ENCODE results near the gene PARP8.
"Not testable (repeated sequence)": the region's sequence is repeated elsewhere in the genome, so short reads cannot be mapped to it uniquely, and the experiment has no call there.

The PARP8 gene

GRCh38 chr5:50794812-50795211 lies 128.4 kb downstream of the PARP8 start:
- no peak for DNase-seq

- DNase-seq: no peak
These were observed 131.6 kb downstream of the PARP8 start for GRCh38 chr5:50798002-50798401.

- DNase-seq: no peak
These were observed 133.2 kb downstream of the PARP8 start for GRCh38 chr5:50799596-50799995.

- no peak for DNase-seq
These were observed 134.0 kb downstream of the PARP8 start for GRCh38 chr5:50800410-50800809.

- DNase-seq: no peak
These were observed 141.2 kb downstream of the PARP8 start for GRCh38 chr5:50807661-50808060.

GRCh38 chr5:50808406-50808805 lies 142.0 kb downstream of the PARP8 start:
- no peak for DNase-seq

GRCh38 chr5:50811746-50812145 lies 145.3 kb downstream of the PARP8 start:
- DNase-seq: not testable (repeated sequence)

- no peak for DNase-seq
These were observed 147.3 kb downstream of the PARP8 start for GRCh38 chr5:50813691-50814090.

GRCh38 chr5:50814556-50814955 lies 148.1 kb downstream of the PARP8 start:
- no peak for DNase-seq

- DNase-seq: no peak
These were observed 155.6 kb downstream of the PARP8 start for GRCh38 chr5:50822046-50822445.

- no peak for DNase-seq
These were observed 156.3 kb downstream of the PARP8 start for GRCh38 chr5:50822761-50823160.

- no peak for DNase-seq
These were observed 157.1 kb downstream of the PARP8 start for GRCh38 chr5:50823568-50823967.

GRCh38 chr5:50824109-50824508 lies 157.7 kb downstream of the PARP8 start:
- no peak for DNase-seq

- no peak for DNase-seq
These were observed 161.2 kb downstream of the PARP8 start for GRCh38 chr5:50827516-50828247.

GRCh38 chr5:50829023-50829422 lies 162.6 kb downstream of the PARP8 start:
- DNase-seq: no peak

- no peak for DNase-seq
These were observed 166.3 kb downstream of the PARP8 start for GRCh38 chr5:50832657-50833284.

- no peak for DNase-seq
These were observed 169.9 kb downstream of the PARP8 start for GRCh38 chr5:50836356-50836755.

- no peak for DNase-seq
These were observed 173.0 kb downstream of the PARP8 start for GRCh38 chr5:50839472-50839871.

- no peak for DNase-seq
These were observed 176.7 kb downstream of the PARP8 start for GRCh38 chr5:50843091-50843490.

- no peak for DNase-seq
These were observed 179.8 kb downstream of the PARP8 start for GRCh38 chr5:50846261-50846660.

- no peak for DNase-seq
These were observed 183.1 kb downstream of the PARP8 start for GRCh38 chr5:50849554-50849953.

GRCh38 chr5:50853151-50853550 lies 186.7 kb downstream of the PARP8 start:
- peak; percentile 10 to 61 for DNase-seq

- no peak for DNase-seq
These were observed 187.6 kb downstream of the PARP8 start for GRCh38 chr5:50854082-50854481.

GRCh38 chr5:50855001-50855400 lies 188.6 kb downstream of the PARP8 start:
- DNase-seq: no peak
